ENCODE data around the gene SLC37A1. TPM values are rescaled to one million over a fixed set of nuclear protein-coding genes. Genes with fewer than 3 reads are reported as not detected.

Gene SLC37A1
- total and polyA plus RNA-seq, 8 donors, result 4.7 to 14.3 (median 7.9) TPM

DNA sequence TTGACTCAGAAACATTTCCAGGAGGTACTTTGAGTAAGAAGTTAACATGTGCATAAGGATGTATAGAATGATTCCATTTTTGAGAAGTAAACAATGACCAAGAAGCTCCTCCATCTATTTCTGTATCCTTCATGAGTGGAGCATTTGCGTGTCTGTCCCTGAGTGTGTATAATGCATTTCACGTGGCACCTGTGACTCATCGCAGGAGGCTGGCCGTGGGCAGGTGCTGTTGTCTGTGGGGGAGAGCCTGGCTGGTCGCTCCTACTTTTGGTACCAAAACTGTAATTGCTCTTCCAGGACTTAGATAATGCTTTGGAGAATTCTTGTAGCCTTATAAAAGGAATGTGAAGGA, 16.5 kb downstream of the SLC37A1 start:
- no peak for FAIRE-seq

GRCh38 chr21:42531771-42532170, 18.1 kb downstream of the SLC37A1 start:
- Histone ChIP-seq H3K27me3 (no peaks in the 10 kb centered on the region), H3K4me1 (no peaks in the 10 kb centered on the region), H3K9me3 (no peaks in the 10 kb centered on the region), H3K4me3 (no peak overlapping the region), H3K27ac (no peak overlapping the region), H3K36me3 (peaks cover 0 to 17% (median 0%) of the 10 kb centered on the region in 3 donors)
- intact Hi-C loops (cut with DNase I), result no loop called here
- TF ChIP-seq CTCF (IDR thresholded peaks at IDR 0.05), result no peak
- WGBS, 2 donors, result 88 to 92% methylated on average over 8 of the region's 8 CpGs
- no peak for FAIRE-seq
- ATAC-seq, result no peak
- peak in 1 of 6 donors; percentile 29 for DNase-seq

More for the DNA sequence above, 16.5 kb downstream of the SLC37A1 start:
- Histone ChIP-seq H3K4me1 (peaks cover 0 to 11% (median 9%) of the 10 kb centered on the region in 3 donors), H3K9me3 (no peaks in the 10 kb centered on the region), H3K27ac (no peak overlapping the region), H3K27me3 (no peaks in the 10 kb centered on the region), H3K4me3 (no peak overlapping the region), H3K36me3 (peaks cover 0 to 6% (median 0%) of the 10 kb centered on the region in 3 donors)
- WGBS, 2 donors, result 87 to 95% methylated on average over 5 of the region's 5 CpGs
- intact Hi-C loops (cut with DNase I), result no loop called here
- ATAC-seq (no peak), DNase-seq (no peak)
- TF ChIP-seq CTCF (IDR thresholded peaks at IDR 0.05), result no peak

DNA sequence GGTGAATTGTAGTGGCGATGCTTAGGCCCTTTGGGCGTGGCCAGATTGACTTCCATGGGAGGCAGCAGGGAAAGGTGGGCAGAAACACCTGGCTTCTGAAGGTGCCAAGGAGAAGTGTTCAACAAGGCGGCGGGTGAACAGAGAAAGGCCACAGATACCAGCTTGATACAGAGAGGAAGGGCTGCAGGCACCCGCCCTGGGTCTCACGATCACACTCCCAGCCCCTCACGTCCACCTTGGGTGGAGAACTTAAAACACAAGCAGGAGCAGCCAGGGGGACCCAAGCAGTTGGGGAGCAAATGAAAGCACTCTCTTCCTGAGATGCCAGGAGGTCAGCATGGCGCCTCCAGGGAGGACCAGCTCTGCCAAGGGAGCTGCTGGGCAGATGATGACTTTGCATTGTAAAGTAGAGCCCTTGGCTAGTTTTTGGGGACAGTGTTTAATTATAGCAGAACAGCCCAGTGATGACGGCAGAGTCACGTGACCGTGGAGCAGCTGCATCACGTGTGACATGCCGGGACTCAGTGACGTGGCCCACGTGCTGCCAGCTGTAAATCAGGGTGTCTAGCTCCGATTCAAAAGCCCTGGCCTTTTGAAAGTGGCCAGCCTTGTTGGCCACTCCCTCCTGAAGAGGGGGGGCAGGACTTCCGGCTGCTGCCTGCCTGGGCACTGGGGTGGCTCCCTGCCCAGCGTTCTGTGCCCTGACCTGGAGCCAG, 19.0 kb downstream of the SLC37A1 start:
- Histone ChIP-seq H3K4me3 (no peak overlapping the region), H3K27ac (no peak overlapping the region), H3K4me1 (no peaks in the 10 kb centered on the region), H3K27me3 (no peaks in the 10 kb centered on the region), H3K36me3 (peaks cover 0 to 17% (median 0%) of the 10 kb centered on the region in 3 donors), H3K9me3 (no peaks in the 10 kb centered on the region)
- ATAC-seq, result peak; percentile 28 to 69 (median 50)
- no peak for FAIRE-seq
- 64 to 67% methylated on average over 18 of the region's 18 CpGs for WGBS, 2 donors
- peak in 4 of 6 donors; percentile 30 to 48 (median 46) for DNase-seq
- intact Hi-C loops (cut with DNase I), result no loop called here
- TF ChIP-seq CTCF (IDR thresholded peaks at IDR 0.05), result no peak

DNA sequence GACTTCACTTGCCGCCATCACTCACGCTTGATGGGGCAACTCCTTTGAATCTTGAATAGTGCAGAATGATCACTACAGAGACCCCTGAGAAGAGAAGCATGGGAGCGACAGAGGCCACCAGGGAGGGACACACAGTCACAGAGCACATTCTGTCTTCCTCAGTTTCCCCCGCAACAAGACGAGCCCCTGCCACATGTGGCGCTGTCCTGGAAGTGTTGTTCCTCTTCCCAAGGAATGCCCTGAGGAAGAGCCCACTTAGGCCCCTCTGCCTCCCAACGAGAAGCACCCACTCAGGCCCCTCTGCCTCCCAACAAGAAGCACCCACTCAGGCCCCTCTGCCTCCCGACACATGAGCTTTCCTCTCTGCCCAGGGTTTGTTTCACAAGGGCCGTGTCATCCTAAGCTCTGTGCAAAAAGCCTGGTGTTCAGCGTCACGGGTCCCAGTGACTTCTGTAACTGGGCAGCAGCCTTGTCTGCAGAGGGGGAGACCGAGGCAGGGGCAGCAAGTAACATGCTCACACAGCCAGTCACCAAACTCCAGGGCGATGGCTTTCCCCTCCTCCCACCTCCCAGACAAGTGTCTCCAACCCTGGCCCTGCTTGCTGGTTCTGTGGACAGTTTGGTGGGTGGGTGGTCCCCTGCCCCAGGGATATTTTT, 19.8 kb downstream of the SLC37A1 start:
- FAIRE-seq (no peak), ATAC-seq (no peak), DNase-seq (peak in 1 of 6 donors; percentile 27)
- no peak for TF ChIP-seq CTCF (IDR thresholded peaks at IDR 0.05)
- Histone ChIP-seq H3K36me3 (peaks cover 0 to 17% (median 0%) of the 10 kb centered on the region in 3 donors), H3K4me3 (no peak overlapping the region), H3K9me3 (no peaks in the 10 kb centered on the region), H3K27ac (no peak overlapping the region), H3K27me3 (no peaks in the 10 kb centered on the region), H3K4me1 (no peaks in the 10 kb centered on the region)
- intact Hi-C loops (cut with DNase I), result no loop called here
- 91 to 96% methylated on average over 13 of the region's 13 CpGs for WGBS, 2 donors

DNA sequence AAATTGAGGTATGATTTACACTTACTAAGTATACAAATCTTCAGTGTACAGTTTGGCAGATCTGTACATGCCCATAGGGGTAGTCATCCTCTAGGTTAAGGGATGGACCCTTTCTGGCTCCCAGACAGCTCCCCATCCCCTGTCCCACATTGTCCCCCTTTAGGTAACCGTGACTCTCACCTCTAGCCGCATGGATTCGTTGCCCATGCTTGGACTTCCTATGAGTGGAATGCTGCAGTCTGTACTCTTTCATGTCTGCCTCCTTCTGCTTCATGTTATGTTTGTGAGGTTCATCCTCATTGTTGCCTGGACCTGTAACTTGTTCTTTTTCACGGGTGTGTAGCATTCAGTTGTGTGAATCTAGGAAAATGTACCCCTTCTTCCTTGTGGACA, 20.3 kb downstream of the SLC37A1 start:
- H3K9me3 ChIP-seq, result no peaks in the 10 kb centered on the region
- H3K4me1 ChIP-seq, result no peaks in the 10 kb centered on the region
- H3K36me3 ChIP-seq, result peaks cover 0 to 17% (median 0%) of the 10 kb centered on the region in 3 donors
- DNase-seq (no peak), FAIRE-seq (no peak), ATAC-seq (no peak)
- TF ChIP-seq CTCF (IDR thresholded peaks at IDR 0.05), result no peak
- intact Hi-C loops (cut with DNase I), result no loop called here
- H3K27me3 ChIP-seq, result no peaks in the 10 kb centered on the region
- no peak overlapping the region for H3K27ac ChIP-seq
- no peak overlapping the region for H3K4me3 ChIP-seq
- 84 to 87% methylated on average over 4 of the region's 4 CpGs for WGBS, 2 donors
